ENCODE results near the gene PLSCR4.

- TF ChIP-seq CTCF (IDR thresholded peaks at IDR 0.05; ENCODE audit: insufficient read depth, low read depth, low read length) (no peak), EZH2 (IDR thresholded peaks at IDR 0.05; ENCODE audit: insufficient read depth, low read length) (no peak)
These were observed 78.3 kb downstream of the PLSCR4 start for GRCh38 chr3:146172586-146172985.

All from astrocyte (in vitro differentiated cells and primary cell).